GM18867 (cell line): ENCODE data around the gene SNAI3.

Experiments
- ATAC-seq: cut with Tn5 transposase; IDR thresholded peaks from one replicate; pipeline ENCODE4 v1.9.1; 2021; ENCODE audit warnings: mild to moderate bottlenecking, moderate library complexity; ENCODE audit not compliant: unreplicated experiment

SNAI3 gene

DNA sequence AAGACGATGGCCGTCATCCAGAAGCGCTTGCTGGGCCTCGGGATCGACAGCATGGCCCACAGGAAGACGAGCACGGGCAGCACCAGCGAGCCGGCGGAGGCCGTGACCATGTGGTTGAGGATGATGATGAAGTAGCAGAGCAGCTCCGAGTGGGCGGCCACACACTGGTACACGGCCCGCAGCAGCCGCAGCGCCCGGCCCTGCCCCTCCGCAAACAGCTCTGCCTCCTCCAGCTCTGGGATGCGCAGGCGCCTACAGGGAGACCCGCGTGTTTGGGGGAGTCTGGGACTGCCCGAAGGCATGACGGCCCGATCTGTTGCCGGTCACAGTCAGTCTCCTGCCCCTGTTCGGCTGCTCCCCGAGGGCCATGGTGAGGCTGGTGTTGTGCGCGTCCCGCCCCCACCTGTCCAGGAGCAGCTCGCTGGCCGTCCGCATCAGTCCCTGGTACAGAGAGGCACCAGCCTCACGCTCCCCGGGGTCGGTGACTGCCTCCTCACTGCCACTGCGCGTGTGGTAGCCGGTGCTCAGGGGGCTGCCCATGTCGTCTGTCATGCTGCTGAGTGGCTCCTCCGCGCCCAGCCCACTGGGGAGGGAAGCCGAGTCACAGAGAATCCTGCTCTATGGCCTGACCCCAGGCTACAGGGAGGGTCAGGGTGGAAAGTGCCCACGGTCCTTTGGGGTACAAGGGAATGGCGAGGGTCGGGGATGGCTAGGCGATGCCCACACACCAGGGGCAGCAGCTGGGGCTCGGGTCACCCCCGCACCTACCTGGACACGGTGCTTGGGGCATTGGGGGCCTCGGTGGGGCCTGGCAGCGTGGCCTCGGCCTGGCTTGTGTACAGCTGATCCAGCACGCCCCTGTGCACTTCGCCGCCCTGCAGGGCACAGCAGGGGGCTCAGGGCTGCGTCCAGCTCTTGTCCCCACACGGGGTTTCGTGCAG lies 35.8 kb upstream of the SNAI3 start:
- no peak for ATAC-seq

DNA sequence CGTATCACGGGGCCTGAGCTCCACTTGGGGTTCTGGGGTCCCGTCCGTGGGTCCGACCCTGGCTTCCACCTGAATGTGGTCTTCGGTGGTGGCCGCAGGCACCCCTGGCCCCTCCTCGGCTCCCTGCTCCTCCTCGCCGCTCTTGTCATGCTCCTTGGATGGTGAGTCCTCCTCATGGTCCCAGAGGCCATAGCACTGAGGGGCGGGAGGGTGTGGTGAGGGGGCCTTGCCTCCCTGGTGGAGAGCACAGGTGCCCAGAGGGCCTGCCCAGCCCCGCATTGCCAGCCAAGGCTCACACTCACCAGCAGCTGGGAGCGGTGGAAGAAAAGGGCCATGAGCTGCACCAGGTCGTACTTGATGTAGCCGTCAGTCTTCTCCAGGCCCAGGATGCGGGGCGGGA lies 34.9 kb upstream of the SNAI3 start:
- no peak for ATAC-seq

DNA sequence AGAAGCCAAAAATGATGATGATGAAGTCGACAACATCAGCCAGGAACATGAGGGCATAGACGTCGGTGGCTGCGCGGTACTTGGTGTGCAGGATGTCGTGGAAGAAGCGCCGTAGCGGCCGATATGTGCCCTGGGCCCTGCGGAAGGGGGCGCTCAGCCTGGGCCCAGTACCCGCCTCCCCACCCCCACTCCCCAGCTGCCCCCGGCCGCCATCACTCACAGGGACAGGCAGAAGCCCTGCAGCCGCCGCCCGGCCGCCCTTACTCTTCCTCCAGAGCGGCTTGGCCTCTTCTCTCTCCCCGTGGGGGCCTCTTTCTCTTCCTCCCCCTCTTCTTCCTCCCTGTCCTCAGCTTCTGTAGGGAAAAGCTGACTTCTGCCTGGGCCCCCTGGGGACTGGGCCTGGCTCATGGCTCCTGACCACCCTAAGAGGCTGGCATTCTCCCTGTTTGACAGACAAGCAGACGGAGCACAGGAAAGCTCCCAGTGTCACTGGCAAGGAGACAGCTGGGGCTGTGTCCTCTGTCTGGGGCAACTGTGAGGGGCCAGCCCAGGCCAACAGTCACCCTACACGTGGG lies 34.2 kb upstream of the SNAI3 start:
- ATAC-seq = no peak

DNA sequence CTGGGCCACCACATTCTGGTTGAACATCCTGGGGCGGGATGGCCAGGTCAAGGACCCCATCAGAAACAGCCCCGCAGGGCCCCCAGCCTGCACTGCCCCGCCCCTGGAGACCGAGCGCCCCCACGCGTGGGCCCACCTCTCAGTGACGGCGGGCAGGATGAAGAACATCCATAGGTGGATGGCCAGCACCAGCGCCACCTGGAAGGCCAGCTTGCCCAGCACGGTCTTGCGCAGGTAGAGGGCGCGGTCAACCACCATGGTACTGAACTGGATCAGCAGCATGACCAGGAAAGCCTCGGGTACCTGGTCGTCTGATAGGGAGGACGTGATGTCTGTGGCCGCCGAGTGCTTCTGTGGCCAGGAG lies 33.6 kb upstream of the SNAI3 start:
- ATAC-seq = no peak

DNA sequence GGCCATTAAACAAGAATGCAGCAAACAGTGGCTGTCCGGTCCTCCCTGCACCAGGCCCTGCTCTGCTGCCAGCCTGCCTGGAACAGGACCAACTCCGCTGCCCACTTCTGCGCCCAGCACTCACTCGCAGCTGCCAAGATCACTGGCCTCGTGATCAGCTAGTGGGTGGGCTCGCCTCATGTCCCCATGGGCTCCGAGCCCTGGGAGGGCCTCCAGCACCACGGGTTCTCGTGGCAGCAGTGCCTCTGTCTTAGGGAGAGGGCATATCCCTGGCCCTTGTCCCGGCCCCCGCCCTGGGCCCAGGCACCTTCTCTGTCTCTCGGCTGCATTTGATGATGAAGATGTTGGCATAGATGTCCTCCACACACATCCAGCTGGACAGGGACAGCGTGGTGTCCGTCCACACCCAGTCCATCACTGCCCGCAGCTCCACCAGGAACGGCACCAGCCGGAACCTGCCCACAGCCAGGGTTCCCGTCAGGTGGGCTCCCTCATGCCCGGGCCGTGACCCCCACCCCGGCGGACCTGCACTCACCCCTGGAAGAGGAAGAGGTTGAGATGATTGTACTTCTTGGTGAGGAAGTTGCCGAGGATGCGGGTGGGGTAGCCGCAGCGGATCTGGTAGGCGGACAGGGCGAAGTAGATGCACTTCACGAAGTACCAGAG lies 33.1 kb upstream of the SNAI3 start:
- no peak for ATAC-seq

DNA sequence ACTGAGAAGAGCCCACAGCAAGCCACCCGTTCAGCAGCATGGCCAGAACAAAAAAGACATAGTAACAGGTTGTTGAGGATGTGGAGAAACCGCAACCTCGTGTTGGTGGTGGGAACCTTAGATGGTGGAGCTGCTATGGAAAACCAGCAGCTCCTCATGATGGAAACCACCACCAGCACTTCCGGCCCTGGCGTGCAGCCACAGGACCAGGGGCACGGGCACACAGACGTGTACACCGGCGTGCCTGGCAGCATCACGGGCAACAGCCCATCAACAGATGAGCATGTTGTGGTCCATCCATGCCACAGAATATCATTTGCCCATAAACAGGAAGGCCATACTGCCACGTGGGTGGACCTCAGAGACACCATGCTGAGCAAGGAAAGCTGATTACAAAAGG lies 31.9 kb upstream of the SNAI3 start:
- no peak for ATAC-seq

DNA sequence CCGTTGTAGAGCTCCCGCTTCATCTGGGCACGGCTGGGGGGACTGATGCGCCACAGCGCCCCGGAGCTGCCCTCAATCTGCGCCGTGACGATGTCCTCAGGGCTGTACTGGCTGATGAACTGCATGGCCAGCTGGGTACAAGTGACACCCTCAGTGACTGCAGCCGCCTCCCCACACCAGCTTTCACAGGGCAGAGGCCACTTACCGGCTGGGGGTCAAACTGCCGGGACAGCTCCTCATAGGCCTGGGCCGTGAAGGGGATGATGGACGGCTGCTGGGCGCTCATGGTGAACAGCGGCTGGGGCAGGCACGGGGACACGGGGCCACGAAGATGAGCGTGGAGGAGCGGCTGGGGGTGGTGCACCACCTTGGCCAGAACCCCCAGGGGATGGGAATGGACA lies 30.3 kb upstream of the SNAI3 start:
- ATAC-seq = no peak

DNA sequence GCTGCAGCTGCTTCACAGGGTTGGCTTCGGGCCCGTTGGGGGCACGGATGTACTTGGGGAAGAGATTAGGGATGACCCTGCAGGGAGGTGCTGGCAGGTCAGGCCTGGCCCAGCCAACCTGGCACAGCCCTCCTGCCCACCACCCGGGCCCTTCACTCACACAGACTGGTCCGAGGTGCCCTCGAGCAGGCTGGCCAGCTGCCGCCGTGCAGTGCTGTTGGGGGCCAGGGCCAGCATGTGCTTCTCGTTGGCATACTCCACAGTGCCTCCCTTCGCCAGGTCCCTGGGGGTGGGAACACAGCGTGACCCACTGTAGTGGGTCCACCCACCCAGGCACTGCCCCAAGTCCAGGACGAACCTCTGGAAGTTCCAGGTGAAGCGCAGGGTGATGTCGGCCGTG lies 29.9 kb upstream of the SNAI3 start:
- ATAC-seq = no peak

DNA sequence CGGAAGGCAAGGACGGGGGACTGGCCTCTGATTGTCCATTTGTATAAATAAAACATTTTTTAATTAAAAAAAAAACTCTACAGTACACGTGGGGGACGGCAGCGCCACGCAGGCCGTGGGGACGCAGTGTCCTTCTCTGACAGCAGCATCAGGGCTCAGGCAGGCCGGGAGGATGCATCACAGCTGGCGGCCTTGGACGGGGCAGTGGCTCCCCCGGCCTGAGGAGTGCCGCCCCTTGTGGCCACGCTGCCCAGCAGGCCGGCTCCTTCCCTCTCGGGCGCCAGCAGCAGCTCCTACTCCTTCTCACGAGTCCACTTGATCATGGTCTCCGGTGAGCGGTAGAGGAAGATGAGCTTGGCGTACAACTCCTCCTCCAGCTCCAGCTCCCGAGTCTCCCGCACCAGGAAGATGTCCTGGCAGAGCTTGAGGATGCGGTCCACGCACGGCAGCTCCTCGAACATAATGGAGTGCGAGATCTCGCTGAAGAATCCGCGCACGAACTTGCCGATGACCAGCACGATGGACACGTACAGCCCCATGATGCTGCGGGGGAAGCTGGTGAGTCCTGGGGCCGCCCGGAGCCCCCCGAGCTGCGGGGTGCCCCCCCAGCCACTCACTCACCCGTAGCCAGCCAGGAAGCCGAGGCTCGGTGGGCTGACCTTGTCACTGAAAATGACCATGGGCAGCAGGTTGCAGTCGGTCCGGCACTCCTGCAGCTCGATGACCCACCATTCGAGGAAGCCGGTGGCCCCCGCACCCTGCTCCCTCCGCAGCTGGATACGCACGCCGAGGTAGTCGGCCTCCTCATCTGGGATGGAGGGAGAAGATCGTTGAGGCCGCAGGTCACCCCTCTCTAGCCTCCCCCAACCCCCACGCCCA lies 29.2 kb upstream of the SNAI3 start:
- ATAC-seq = no peak

DNA sequence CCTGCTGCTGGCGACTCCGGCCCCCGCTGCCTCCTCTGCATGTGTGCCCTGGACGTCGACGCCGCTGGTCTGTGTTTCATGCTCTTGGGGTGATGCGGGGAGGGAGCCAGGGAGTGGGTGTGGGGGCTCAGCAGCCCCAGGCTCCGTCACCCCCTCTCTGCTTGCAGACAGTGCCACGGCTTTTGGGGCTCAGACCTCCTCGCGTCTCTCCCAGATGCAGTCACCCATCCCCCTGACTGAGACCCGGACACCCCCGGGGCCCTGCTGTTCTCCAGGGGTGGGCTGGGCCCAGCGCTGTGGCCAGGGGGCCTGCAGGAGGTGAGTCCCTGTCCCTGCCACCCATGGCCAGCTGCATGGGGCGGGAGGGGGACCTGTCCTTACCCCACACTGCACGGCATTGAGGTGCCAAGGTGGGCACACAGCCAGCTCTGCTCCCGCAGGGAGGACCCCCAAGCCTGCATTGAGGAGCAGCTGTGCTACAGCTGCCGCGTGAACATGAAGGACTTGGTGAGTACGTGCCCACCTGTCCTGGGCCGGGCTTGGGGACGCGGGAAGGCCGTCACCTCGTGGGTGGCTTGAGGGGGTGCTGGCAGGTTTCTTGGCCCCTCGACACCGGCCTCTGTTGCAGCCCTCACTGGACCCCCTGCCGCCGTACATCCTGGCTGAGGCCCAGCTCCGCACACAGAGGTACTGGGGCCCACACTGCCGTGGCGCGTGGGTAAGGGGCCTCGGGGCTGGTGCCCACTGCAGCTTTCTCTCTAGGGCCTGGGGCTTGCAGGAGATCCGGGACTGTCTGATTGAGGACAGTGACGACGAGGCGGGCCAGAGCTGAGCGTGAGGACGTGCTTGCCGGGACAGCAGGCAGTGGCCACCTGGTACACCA lies 28.4 kb upstream of the SNAI3 start:
- ATAC-seq = no peak

DNA sequence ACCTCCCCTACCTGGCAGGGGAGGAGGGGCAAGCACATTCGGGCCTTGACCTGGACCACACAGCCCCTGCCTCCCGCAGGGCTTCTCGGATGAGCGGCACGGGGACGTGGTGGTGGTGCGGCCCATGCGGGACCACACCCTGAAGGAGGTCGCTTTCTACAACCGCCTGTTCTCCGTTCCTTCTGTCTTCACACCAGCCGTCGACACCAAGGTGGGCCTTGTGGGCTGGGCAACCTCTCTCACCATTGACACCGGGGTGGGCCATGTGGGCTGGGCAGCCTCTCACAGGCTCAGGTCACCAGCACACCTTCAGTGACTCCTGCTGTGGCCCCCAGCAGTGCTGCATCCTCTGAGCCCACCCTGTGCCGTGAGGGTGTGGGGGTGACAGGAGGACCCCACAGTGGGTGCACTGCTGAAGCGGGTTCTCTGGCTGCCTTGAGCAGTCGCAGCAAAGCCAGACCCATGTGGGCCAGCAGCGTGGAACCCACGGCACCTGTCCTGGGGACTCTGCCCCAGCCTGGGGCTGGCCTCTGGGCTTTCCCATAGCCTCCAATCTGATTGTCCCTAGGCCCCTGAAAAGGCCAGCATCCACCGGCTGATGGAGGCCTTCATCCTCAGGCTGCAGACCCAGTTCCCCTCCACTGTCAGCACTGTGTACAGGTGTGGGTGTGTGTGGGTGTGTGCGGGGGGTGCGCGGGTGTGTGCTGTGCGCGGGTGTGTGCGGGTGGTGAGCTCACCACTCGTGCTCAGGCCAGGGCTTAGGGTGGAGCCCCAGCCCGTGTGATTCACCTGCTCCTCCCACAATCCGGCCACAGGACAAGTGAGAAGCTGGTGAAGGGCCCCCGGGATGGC lies 27.5 kb upstream of the SNAI3 start:
- ATAC-seq = no peak

DNA sequence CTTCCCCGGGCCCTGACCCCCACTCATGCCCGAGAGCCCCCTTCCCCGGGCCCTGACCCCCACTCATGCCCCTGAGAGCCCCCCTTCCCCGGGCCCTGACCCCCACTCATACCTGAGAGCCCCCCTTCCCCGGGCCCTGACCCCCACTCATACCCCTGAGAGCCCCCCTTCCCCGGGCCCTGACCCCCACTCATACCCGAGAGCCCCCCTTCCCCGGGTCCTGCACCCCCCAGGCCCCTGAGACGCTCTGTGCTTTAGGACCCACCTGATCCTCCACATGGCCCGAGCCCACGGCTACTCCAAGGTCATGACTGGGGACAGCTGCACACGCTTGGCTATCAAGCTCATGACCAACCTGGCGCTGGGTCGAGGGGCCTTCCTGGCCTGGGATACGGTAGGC lies 26.7 kb upstream of the SNAI3 start:
- no peak for ATAC-seq

DNA sequence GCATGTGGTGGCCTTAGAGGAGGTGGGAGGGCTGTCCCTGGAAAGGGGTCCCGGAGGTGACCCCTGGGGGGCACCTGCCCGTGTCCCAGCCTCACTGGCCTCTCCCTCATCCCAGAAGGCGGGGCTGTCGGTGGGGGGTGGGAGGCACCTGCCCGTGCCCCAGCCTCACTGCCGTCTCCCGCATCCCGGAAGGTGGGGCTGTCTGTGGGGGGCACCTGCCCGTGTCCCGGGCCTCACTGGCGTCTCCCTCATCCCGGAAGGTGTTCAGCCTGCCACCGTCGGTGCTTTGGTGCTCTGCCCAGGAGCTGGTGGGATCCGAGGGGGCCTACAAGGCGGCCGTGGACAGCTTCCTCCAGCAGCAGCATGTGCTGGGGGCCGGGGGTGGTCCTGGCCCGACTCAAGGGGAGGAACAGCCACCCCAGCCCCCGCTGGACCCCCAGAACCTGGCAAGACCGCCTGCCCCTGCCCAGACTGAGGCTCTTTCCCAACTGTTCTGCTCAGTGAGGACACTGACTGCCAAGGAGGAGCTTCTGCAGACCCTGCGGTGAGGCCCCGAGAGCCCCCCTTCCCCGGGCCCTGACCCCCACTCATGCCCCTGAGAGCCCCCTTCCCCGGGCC lies 26.2 kb upstream of the SNAI3 start:
- no peak for ATAC-seq

DNA sequence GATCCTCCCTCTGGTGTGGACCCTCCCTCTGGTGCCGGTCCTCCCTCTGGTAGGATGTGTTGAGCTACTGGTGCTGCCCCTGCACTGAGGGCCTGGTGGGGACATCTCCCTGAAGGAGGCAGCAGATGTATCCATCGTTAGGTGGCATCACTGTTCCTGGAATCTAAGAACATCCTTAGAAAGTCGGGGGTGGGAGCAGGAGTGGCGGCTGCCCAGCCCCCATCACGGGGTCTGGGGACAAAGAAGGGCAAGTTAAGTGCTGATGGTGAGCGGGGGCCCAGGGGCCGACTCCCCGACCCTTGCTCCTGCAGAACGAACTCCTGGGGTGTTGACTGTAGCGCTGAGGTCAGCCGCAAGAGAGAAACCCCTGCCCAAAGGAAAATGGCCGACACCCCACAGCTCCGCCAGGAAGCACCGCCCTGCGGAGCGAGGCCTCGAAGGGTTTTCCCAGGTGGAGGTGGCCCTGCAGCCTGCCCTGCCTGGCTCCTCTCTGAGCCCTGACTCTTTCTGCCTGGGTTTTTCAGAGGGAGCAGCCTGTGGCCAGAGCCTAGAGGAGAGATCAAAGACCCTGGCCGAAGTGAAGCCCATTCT lies 25.5 kb upstream of the SNAI3 start:
- no peak for ATAC-seq

DNA sequence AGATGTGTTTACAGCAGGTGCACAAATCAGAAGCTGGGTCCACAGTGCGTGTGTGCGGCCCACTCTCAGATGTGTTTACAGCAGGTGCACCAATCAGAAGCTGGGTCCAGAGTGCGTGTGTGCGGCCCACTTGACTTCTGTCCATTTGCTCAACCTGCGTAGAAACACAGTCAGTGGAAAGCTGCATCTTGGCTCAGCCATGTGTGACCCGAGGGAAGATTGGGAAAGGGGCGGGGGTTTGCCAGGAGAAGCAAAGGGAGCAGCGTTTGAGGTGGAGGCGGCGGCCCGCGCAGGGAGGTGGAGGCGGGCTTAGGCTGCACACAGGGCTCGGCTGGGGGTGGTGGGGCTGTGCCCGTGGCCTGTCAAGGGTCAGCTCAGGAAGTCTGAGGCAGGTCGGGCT lies 24.2 kb upstream of the SNAI3 start:
- ATAC-seq = no peak

DNA sequence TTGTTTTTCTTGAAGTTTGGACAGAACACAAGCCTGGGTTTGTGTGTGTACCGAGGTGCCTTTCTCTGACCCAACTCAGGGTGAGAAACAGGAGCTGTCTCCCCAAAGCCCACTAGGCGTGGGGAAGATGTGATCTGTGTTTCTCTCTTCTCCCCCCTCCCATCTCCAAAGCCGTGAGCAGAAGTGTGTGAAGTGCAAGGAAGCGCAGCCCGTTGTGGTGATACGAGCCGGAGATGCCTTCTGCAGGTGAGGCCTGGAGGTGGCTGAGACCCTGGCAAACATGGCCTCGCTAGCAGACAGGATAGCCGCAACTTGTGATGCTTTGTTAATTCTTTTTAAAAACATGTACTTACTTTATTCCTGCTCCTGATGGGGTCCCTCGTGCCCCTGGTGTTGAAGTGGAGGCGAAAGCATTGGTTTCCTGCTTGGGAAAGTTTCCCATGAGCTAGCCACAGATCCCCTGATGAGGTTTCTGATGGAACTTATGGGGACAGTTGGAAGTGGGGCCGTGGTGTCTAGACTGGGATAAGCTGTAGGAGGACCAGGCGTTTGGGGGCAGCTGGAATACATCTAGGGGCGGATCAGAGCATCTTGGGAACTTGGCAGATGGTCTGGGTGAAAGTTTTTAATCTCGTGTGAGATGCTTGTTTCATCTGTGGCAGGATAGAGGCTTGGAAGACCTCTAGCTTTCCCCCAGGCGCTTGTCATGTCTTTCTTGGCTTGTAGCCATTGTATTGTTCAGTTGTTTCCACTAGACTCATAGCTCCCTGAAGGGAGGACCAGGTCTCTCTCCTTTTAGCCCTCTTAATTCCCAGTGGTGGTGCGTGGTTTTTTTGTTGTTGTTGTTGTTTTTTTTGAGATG lies 20.9 kb upstream of the SNAI3 start:
- ATAC-seq = no peak

DNA sequence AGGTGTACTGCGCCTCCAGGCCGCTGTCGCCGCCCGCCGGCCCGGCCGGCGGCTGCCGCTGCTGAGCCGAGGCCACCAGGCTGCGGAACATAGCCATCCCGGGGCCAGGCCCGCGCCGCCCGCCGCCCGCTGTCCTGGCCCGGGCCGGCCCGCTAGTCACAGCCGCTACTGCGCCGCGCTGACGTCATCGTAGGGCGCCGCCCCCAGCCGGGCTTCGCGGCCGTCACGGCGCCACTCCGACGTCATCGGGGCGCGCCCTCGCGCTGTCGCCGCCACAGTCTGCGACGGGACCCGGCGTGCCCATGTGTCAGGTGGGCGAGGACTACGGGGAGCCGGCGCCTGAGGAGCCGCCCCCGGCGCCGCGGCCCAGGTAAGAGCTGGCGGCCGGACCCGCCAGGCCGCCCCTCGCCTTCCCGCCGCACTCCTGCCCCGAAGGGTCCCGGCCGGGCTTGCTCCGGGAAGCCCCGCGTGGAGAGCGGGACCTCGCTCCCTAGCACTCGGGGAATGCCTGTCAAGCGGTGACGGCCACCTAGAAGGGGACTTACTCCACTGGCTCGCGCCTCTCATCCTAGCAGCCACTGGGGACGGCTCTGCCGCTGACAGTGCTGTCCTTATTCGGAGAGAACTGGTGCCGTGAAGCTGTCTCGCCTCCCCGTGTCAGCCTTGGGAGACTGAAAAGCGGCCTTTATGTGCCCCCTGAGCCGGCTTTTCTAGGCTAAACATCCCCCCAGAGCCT lies 20.1 kb upstream of the SNAI3 start, which contains the start of the genes CTU2 and RNF166:
CTU2 (plus strand) TSS at position 275 of the 736 bp plus-strand sequence; CDS start at position 303, 28 bp downstream.
RNF166 (minus strand) TSS at position 180 of the 736 bp plus-strand sequence; CDS start at position 97, 83 bp downstream.
- ATAC-seq = peak; percentile 71
